Measurements from ENCODE around the gene GNAT3. TPM values are rescaled to one million over a fixed set of nuclear protein-coding genes. Genes with fewer than 3 reads are reported as not detected.
A peak's percentile ranks its signal among the peaks of the same experiment; 100 is the strongest.

The GNAT3 gene
- total RNA-seq, 1 donor from 2014 or later: not detected

- DNase-seq (ENCODE audit: low read depth): no peak
- Mint-ChIP-seq H3K4me3 (ENCODE audit: unreplicated experiment) (no peak overlapping the region), H3K36me3 (ENCODE audit: low read depth, unreplicated experiment) (no peaks in the 10 kb centered on the region), H3K27ac (ENCODE audit: unreplicated experiment) (no peak overlapping the region), H3K27me3 (ENCODE audit: low read depth, unreplicated experiment) (no peaks in the 10 kb centered on the region), H3K9me3 (ENCODE audit: unreplicated experiment) (no peaks in the 10 kb centered on the region), H3K4me1 (ENCODE audit: low read depth, unreplicated experiment) (peaks cover 5% of the 10 kb centered on the region)
- H3K9ac ChIP-seq (ENCODE audit: low read length): no peak overlapping the region
- no peaks in the 10 kb centered on the region for H3K9me3 ChIP-seq (ENCODE audit: insufficient read depth, low read depth, low read length)
- no peak overlapping the region for H3K4me2 ChIP-seq (ENCODE audit: low read length)
- H4K20me1 ChIP-seq (ENCODE audit: insufficient read depth, low read length): no peaks in the 10 kb centered on the region
- no peak overlapping the region for H3K4me3 ChIP-seq (ENCODE audit: insufficient read depth, low read depth, low read length)
- H3K27ac ChIP-seq (ENCODE audit: low read depth, low read length): no peak overlapping the region
- H3K4me1 ChIP-seq (ENCODE audit: insufficient read depth, low read length): peaks cover 2% of the 10 kb centered on the region
- H3K36me3 ChIP-seq (ENCODE audit: insufficient read depth, low read length): no peaks in the 10 kb centered on the region
- no peak for TF ChIP-seq CTCF (IDR thresholded peaks at IDR 0.05; ENCODE audit: insufficient read depth, low read depth, low read length)
- no peak for TF ChIP-seq EZH2 (IDR thresholded peaks at IDR 0.05; ENCODE audit: insufficient read depth, low read length)
- FAIRE-seq: no peak
- H2AFZ ChIP-seq (ENCODE audit: low read depth, low read length): no peak overlapping the region
- no peaks in the 10 kb centered on the region for H3K79me2 ChIP-seq (ENCODE audit: insufficient read depth, low read length)
- H3K27me3 ChIP-seq (ENCODE audit: insufficient read depth, low read length): no peaks in the 10 kb centered on the region
These were observed 38.1 kb downstream of the GNAT3 start for GRCh38 chr7:80473751-80474150.

- Histone ChIP-seq H3K4me3 (ENCODE audit: insufficient read depth, low read depth, low read length) (no peak overlapping the region), H3K9me3 (ENCODE audit: insufficient read depth, low read depth, low read length) (no peaks in the 10 kb centered on the region), H3K9ac (ENCODE audit: low read length) (no peak overlapping the region), H3K4me2 (ENCODE audit: low read length) (no peak overlapping the region), H2AFZ (ENCODE audit: low read depth, low read length) (peak overlapping the region; percentile 38), H3K79me2 (ENCODE audit: insufficient read depth, low read length) (no peaks in the 10 kb centered on the region), H4K20me1 (ENCODE audit: insufficient read depth, low read length) (no peaks in the 10 kb centered on the region), H3K36me3 (ENCODE audit: insufficient read depth, low read length) (no peaks in the 10 kb centered on the region), H3K27me3 (ENCODE audit: insufficient read depth, low read length) (no peaks in the 10 kb centered on the region), H3K27ac (ENCODE audit: low read depth, low read length) (no peak overlapping the region), H3K4me1 (ENCODE audit: insufficient read depth, low read length) (no peaks in the 10 kb centered on the region)
- Mint-ChIP-seq H3K9me3 (ENCODE audit: unreplicated experiment) (no peaks in the 10 kb centered on the region), H3K27me3 (ENCODE audit: low read depth, unreplicated experiment) (no peaks in the 10 kb centered on the region), H3K36me3 (ENCODE audit: low read depth, unreplicated experiment) (no peaks in the 10 kb centered on the region), H3K4me3 (ENCODE audit: unreplicated experiment) (no peak overlapping the region), H3K4me1 (ENCODE audit: low read depth, unreplicated experiment) (peaks cover 5% of the 10 kb centered on the region), H3K27ac (ENCODE audit: unreplicated experiment) (no peak overlapping the region)
- DNase-seq (ENCODE audit: low read depth) (no peak), FAIRE-seq (no peak)
- TF ChIP-seq CTCF (IDR thresholded peaks at IDR 0.05; ENCODE audit: insufficient read depth, low read depth, low read length) (no peak), EZH2 (IDR thresholded peaks at IDR 0.05; ENCODE audit: insufficient read depth, low read length) (no peak)
These were observed 39.2 kb downstream of the GNAT3 start for GRCh38 chr7:80472491-80473200.

Data from astrocyte (in vitro differentiated cells and primary cell).